Heart left ventricle (tissue), 16 donors: ENCODE measurements around the gene PRDM16. TPM values are rescaled to one million over a fixed set of nuclear protein-coding genes. Genes with fewer than 3 reads are reported as not detected.

Experiments used
- ATAC-seq, 4 donors: fragments of 200-7000 bp; cut with Tn5 transposase; one replicate each; pipeline ENCODE4 v1.9.1; 2020 to 2022; ENCODE audit warnings: moderate library complexity in 4 of 4, mild to moderate bottlenecking in 3 of 4, moderate number of reproducible peaks in 1 of 4
- DNase-seq, 5 donors: peaks; one replicate each; pipeline ENCODE4 v3.0.0-alpha.2; 2020
- H3K27ac ChIP-seq, 12 donors: fragments of 200-600 bp; sonication (generic) in 4 of 12; one replicate each; pipeline versions ENCODE4 v1.5.0 to v1.8.0; 2016 to 2022; ENCODE audit warnings: mild to moderate bottlenecking in 2 of 12
- H3K27me3 ChIP-seq, 9 donors: fragments of 200-600 bp; sonication (generic) in 2 of 9; one replicate each; pipeline versions ENCODE4 v1.5.1 to v1.8.0; 2016 to 2022; ENCODE audit warnings: mild to moderate bottlenecking in 3 of 9
- H3K36me3 ChIP-seq, 9 donors: fragments of 200-600 bp; sonication (generic) in 2 of 9; one replicate each; pipeline versions ENCODE4 v1.5.0 to v1.8.0; 2018 to 2022; ENCODE audit warnings: mild to moderate bottlenecking in 2 of 9
- H3K4me1 ChIP-seq, 12 donors: fragments of 200-600 bp; sonication (generic) in 4 of 12; one replicate each; pipeline versions ENCODE4 v1.5.0 to v1.8.0; 2016 to 2022; ENCODE audit warnings: mild to moderate bottlenecking in 3 of 12
- H3K4me3 ChIP-seq, 12 donors: fragments of 200-600 bp; sonication (generic) in 4 of 12; one replicate each; pipeline versions ENCODE4 v1.5.0 to v1.8.0; 2017 to 2022; ENCODE audit warnings: mild to moderate bottlenecking in 9 of 12, moderate library complexity in 4 of 12
- H3K9me3 ChIP-seq, 12 donors: fragments of 200-600 bp; sonication (generic) in 4 of 12; one replicate each; pipeline versions ENCODE4 v1.5.0 to v1.8.0; 2016 to 2022; ENCODE audit warnings: mild to moderate bottlenecking in 1 of 12
- POLR2A ChIP-seq, 2 donors: fragments of 450-650 bp; IDR thresholded peaks; one replicate each; pipeline ENCODE4 v1.6.1; 2017; ENCODE audit warnings: antibody characterized with exemption in 2 of 2, mild to moderate bottlenecking in 2 of 2, moderate library complexity in 2 of 2
- WGBS, 4 donors: extraction: QIAGEN DNeasy Blood & Tissue Kit in 2 of 4; methylation state at CpG; one replicate each; pipeline versions ENCODE4 v1.1.5 to v1.1.7; 2013 to 2018; 5-methylcytosine and 5-hydroxymethylcytosine counted together
- intact Hi-C, 10 donors: fragments of 100-400 bp; cut with DNase I; formaldehyde crosslinking; loops; one replicate each; pipeline versions ENCODE4 v1.11.1 to v1.14.2; 2022
- polyA plus RNA-seq, 2 donors: library from polyadenylated mRNA; stranded (reverse); fragments of 200-250 nt; gene quantifications; one replicate each; pipeline ENCODE4 v1.2.3, GENCODE V29; 2013
- total RNA-seq, 9 donors: library from RNA; depleted of rRNA in 2 of 9; stranded (reverse); fragments of >200 nt in 2 of 9; fragmentation: NEBNext Ultra II Directional in 3 of 9; extraction: Animal tissue kit (Norgen Biotek cat#: 25700) in 3 of 9; gene quantifications; one replicate each; pipeline versions ENCODE4 v1.1.0 to v1.2.4, GENCODE V29; 2016 to 2023
- TF ChIP-seq, protein P1 (sequence below), 12 donors: fragments of 200-600 bp; sonication (generic) in 4 of 12; IDR thresholded peaks; one replicate each; pipeline versions ENCODE4 v1.5.0 to v1.8.0; 2018 to 2022; ENCODE audit warnings: antibody characterized with exemption in 12 of 12, mild to moderate bottlenecking in 5 of 12
- donor health status: ischemic (EF 13 %, LVEDD 7.1; RV severe dilation, severe dysfunction).
- donor health status: healthy with polysubstance abuse.
- donor health status: DM: no; HTN: yes; CAD: no.
- donor health status: DM: no; HTN: no; CAD: no.
- donor health status: ischemic (EF 25% LVEDD 6.9; RV normal size, moderate dysfunction).
- donor health status: ischemic (EF 25% LVEDD 5.7; RV mildly dilated, moderate dysfunction).
- donor health status: healthy.
- donor health status: DM: yes; HTN: yes; CAD: no.
- donor health status: ischemic (EF 35%, LVEDD 5.7; RV mildly dilated, moderate dysfunction).
- donor health status: nonischemic (EF 11% LVEDD 7.7; RV severe dilation, severe dysfunction).
- donor health status: DM: yes; HTN: yes; CAD: no.
- donor health status: PGD.
- donor health status: ischemic (EF 29% LVEDD 5.4; RV normal size, mild dysfunction).
- donor health status: nonischemic (EF 23%, LVEDD 6.1; RV moderate dilation, normal function).

PRDM16 gene
- total and polyA plus RNA-seq, 11 donors = 6.0 to 22.7 (median 14.0) TPM

DNA sequence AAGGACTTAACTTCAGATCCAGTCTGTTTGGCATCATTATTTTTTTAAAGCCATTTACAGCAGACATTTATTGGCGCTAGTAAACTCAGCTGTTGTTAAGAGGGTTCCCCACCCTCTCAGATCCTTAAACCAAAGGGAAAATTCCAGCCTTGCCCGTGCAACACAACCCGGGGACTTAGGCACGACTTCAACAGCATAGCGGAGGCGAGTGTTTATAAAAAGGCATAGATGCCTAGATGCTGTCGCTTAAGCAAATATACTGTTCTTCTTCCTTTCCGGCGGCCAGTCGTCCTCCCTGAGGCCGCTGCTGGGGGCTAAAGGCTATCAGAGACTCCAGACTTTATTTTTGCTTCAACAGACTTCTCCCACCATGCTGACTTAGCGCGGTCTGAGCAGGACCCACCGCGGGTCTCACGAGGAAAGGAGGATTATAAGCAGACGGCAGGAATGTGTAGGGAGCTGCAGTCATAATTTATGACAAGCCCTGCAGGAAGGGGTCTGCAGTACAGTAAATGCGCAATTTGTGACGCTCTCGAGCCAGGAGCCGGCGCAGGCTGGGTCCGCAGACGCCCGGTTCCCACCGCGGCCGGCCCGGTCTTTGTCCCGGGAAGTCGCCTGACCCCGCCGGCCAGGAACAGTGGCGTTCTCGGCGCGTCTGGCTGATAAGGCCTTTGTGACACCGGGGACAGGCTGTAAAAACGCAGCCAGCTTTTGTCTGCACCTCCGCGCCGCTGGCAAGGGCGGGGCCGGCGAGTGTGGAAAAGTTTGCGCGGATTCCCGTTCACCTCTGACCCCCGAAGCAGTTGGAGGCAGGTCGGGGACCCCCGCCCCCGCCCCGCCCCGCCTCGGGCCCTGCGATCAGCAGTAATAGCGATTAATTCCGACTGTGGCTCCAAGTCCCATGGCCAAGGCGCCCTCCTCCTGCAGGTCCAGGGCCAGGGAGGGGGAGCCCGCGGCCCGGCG, 324.3 kb downstream of the PRDM16 start:
- peaks cover 0 to 32% (median 13%) of the 10 kb centered on the region in 12 donors for H3K4me1 ChIP-seq
- intact Hi-C loops = loop anchor here in 6 of 10 donors (1.0 to 10.0 kb wide), 4 partner anchors 40 to 329 kb away; partner anchors contain the start of gene PRDM16 (in 1 of the 6)
- H3K4me3 ChIP-seq = peak overlapping the region; percentile 23 to 62 (median 50)
- H3K27me3 ChIP-seq = peaks cover 0 to 34% (median 4%) of the 10 kb centered on the region in 9 donors
- no peaks in the 10 kb centered on the region for H3K9me3 ChIP-seq
- DNase-seq (peak; percentile 72 to 89 (median 76)), ATAC-seq (peak; percentile 81 to 91 (median 84))
- peak overlapping the region; percentile 44 to 90 (median 76) for H3K27ac ChIP-seq
- no peaks in the 10 kb centered on the region for H3K36me3 ChIP-seq
- 5 to 11% (median 8%) methylated on average over 45 to 63 of the region's 63 CpGs for WGBS, 4 donors
- TF ChIP-seq, protein P1, sequence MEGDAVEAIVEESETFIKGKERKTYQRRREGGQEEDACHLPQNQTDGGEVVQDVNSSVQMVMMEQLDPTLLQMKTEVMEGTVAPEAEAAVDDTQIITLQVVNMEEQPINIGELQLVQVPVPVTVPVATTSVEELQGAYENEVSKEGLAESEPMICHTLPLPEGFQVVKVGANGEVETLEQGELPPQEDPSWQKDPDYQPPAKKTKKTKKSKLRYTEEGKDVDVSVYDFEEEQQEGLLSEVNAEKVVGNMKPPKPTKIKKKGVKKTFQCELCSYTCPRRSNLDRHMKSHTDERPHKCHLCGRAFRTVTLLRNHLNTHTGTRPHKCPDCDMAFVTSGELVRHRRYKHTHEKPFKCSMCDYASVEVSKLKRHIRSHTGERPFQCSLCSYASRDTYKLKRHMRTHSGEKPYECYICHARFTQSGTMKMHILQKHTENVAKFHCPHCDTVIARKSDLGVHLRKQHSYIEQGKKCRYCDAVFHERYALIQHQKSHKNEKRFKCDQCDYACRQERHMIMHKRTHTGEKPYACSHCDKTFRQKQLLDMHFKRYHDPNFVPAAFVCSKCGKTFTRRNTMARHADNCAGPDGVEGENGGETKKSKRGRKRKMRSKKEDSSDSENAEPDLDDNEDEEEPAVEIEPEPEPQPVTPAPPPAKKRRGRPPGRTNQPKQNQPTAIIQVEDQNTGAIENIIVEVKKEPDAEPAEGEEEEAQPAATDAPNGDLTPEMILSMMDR (IDR thresholded peaks at IDR 0.05) = peak in 3 of 12 donors; percentile 13 to 24 (median 20)
- TF ChIP-seq POLR2A (IDR thresholded peaks at IDR 0.05) = peak in 1 of 2 donors; percentile 39

DNA sequence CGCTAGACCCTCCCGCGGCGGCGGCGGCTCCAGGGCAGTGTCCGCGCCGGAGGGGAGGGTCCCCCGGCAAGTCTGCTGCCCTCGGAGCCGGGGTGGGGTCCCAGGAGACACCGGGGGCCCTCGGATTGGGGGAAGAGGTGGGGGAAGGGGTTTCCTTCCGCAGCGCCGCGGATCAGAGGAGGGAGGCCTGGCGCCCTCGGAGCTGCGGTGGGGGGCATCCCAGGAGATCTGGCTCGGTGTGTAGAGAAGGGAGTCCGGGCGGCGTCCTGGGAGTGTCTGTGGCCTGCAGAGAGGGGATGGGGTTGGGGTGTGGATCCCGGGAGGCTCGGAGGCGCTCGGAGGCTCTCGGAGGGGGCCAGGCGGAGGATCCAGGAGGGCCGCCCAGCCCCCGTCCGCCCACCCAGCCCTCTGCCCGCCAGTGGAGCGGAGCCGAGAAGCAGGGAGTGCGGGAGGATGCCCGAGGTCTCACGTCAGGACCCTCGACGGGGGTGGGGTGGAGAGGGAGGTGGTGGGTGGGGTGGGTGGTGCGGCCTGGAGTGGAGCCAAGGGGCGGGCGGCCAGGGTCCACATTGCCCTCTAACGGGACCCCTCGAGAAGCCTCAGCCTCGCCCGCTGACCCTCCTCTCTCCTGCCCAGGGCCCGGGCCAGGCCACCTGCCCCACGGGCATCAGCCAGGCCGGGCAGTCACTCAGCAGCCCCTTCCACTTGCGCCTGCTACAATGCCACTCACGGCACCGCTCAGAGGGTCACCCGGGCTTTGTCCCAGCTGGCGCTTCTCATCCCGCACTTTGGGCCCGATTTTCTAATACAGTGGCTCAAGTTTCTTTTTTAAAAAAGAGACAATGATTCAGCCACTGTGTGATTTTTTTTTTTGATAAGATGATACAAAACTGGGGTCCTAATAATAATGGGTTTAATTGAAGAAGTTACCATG, 325.3 kb downstream of the PRDM16 start:
- Histone ChIP-seq H3K27ac (peak overlapping the region; percentile 44 to 90 (median 76)), H3K27me3 (peaks cover 0 to 32% (median 3%) of the 10 kb centered on the region in 9 donors), H3K4me3 (peak overlapping the region; percentile 23 to 62 (median 50)), H3K9me3 (no peaks in the 10 kb centered on the region), H3K4me1 (peaks cover 0 to 32% (median 13%) of the 10 kb centered on the region in 12 donors), H3K36me3 (no peaks in the 10 kb centered on the region)
- intact Hi-C loops = loop anchor here in 6 of 10 donors (1.0 to 10.0 kb wide), 4 partner anchors 41 to 329 kb away; partner anchors contain the start of gene PRDM16 (in 1 of the 6)
- DNase-seq (peak in 3 of 5 donors; percentile 35 to 51 (median 40)), ATAC-seq (peak; percentile 16 to 56 (median 32))
- TF ChIP-seq POLR2A (IDR thresholded peaks at IDR 0.05) = no peak
- TF ChIP-seq, protein P1 (IDR thresholded peaks at IDR 0.05) = no peak
- WGBS, 4 donors = 25 to 54% (median 35%) methylated on average over 15 to 59 of the region's 59 CpGs

DNA sequence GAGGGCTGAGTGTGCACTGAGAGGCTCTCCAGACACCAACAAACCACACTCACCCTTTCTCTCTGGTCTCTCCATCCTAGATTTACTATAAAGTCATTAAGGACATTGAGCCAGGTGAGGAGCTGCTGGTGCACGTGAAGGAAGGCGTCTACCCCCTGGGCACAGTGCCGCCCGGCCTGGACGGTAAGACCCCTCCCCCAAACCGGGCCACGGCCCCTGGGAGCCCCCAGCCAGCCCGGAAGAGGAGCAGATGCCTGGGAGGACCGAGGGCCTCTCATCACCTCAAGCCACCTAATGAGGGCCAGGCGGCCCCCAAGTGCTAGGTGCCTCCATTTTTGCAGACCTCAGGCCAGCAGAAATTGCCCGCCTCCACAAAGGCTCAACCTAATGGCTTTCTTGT, 327.4 kb downstream of the PRDM16 start:
- WGBS, 4 donors = 81 to 92% (median 83%) methylated on average over 11 of the region's 11 CpGs
- TF ChIP-seq, protein P1 (IDR thresholded peaks at IDR 0.05) = no peak
- no peak for TF ChIP-seq POLR2A (IDR thresholded peaks at IDR 0.05)
- peaks cover 0 to 32% (median 15%) of the 10 kb centered on the region in 12 donors for H3K4me1 ChIP-seq

More for the DNA sequence above, 327.4 kb downstream of the PRDM16 start:
- no peak for ATAC-seq
- Histone ChIP-seq H3K27me3 (peaks cover 0 to 32% (median 0%) of the 10 kb centered on the region in 9 donors), H3K9me3 (no peaks in the 10 kb centered on the region), H3K36me3 (no peaks in the 10 kb centered on the region), H3K27ac (no peak overlapping the region), H3K4me3 (no peak overlapping the region)
- no peak for DNase-seq
- intact Hi-C loops = loop anchor here in 1 of 10 donors (10.0 kb wide), 1 partner anchor 332 kb away; the partner anchor contains the start of gene PRDM16
